GM23338 (cell line): ENCODE measurements around the gene SEC16A. TPM values are rescaled to one million over a fixed set of nuclear protein-coding genes. Genes with fewer than 3 reads are reported as not detected.

Experiments used
- ATAC-seq: fragments of 200-7000 bp; cut with Tn5 transposase; 3 replicates; pipeline ENCODE4 v1.9.1; 2020
- DNase-seq: peaks from one replicate; pipeline ENCODE4 v3.0.0-alpha.2; 2015; ENCODE audit warnings: low spot score
- H2AFZ ChIP-seq: fragments of 200-600 bp; sonication (generic); 2 replicates; pipeline ENCODE4 v1.8.0; 2016; ENCODE audit warnings: antibody characterized with exemption, mild to moderate bottlenecking, moderate library complexity
- H3F3A ChIP-seq: fragments of 200-600 bp; sonication (generic); replicated peaks from 2 replicates; pipeline ENCODE4 v1.8.0; 2017; ENCODE audit warnings: antibody characterized with exemption, mixed run types, low read depth
- H3K27ac ChIP-seq: fragments of 200-600 bp; sonication (generic); 2 replicates; pipeline ENCODE4 v1.6.1; 2016; ENCODE audit warnings: low read depth
- H3K27me3 ChIP-seq: fragments of 200-600 bp; sonication (generic); 2 replicates; pipeline ENCODE4 v1.8.0; 2016; ENCODE audit warnings: mild to moderate bottlenecking, mixed run types, moderate library complexity; ENCODE audit not compliant: insufficient read depth
- H3K36me3 ChIP-seq: fragments of 200-600 bp; sonication (generic); 2 replicates; pipeline ENCODE4 v1.8.0; 2016; ENCODE audit warnings: mild to moderate bottlenecking; ENCODE audit not compliant: insufficient read depth
- H3K4me1 ChIP-seq: fragments of 200-600 bp; sonication (generic); 2 replicates; pipeline ENCODE4 v1.8.0; 2016; ENCODE audit warnings: mild to moderate bottlenecking, moderate library complexity; ENCODE audit not compliant: insufficient read depth
- H3K4me2 ChIP-seq: fragments of 200-600 bp; sonication (generic); 2 replicates; pipeline ENCODE4 v1.7.1; 2017; ENCODE audit warnings: mixed run types
- H3K4me3 ChIP-seq: fragments of 200-600 bp; sonication (generic); 2 replicates; pipeline ENCODE4 v1.6.1; 2016; ENCODE audit warnings: mixed run types
- H3K79me2 ChIP-seq: fragments of 200-600 bp; sonication (generic); replicated peaks from 2 replicates; pipeline ENCODE4 v1.8.0; 2017; ENCODE audit warnings: mild to moderate bottlenecking; ENCODE audit not compliant: insufficient read depth
- H3K9me2 ChIP-seq: fragments of 200-600 bp; sonication (generic); 2 replicates; pipeline ENCODE4 v1.8.0; 2017; ENCODE audit not compliant: insufficient read depth
- H4K20me1 ChIP-seq: fragments of 200-600 bp; sonication (generic); replicated peaks from 2 replicates; pipeline ENCODE4 v1.8.0; 2017; ENCODE audit warnings: mild to moderate bottlenecking; ENCODE audit not compliant: insufficient read depth
- H3K27ac Mint-ChIP-seq: 2 replicates; pipeline ENCODE4 v1.8.0; 2020; ENCODE audit warnings: inconsistent platforms, mild to moderate bottlenecking, moderate library complexity, mixed read lengths
- H3K27me3 Mint-ChIP-seq: 3 replicates; pipeline ENCODE4 v1.8.0; 2022; ENCODE audit warnings: low read depth, mild to moderate bottlenecking, moderate library complexity, mixed read lengths, inconsistent platforms; ENCODE audit not compliant: insufficient read depth, poor library complexity
- H3K36me3 Mint-ChIP-seq: 3 replicates; pipeline ENCODE4 v1.8.0; 2021; ENCODE audit warnings: low read depth, mild to moderate bottlenecking, inconsistent platforms, moderate library complexity, mixed read lengths
- H3K4me1 Mint-ChIP-seq: 3 replicates; pipeline ENCODE4 v1.8.0; 2020; ENCODE audit warnings: mild to moderate bottlenecking, inconsistent platforms, mixed read lengths
- H3K4me3 Mint-ChIP-seq: 3 replicates; pipeline ENCODE4 v1.8.0; 2021; ENCODE audit warnings: moderate library complexity, mild to moderate bottlenecking, inconsistent platforms, mixed read lengths
- H3K9me3 Mint-ChIP-seq: 3 replicates; pipeline ENCODE4 v1.8.0; 2020; ENCODE audit warnings: moderate library complexity, mild to moderate bottlenecking, inconsistent platforms, mixed read lengths
- CREB1 ChIP-seq: fragments of 250-450 bp; sonication (Bioruptor Pico); IDR thresholded peaks from 2 replicates; pipeline ENCODE4 v1.5.0; 2020; ENCODE audit warnings: low read depth, mild to moderate bottlenecking, moderate library complexity
- EZH2 ChIP-seq: fragments of 200-600 bp; sonication (generic); IDR thresholded peaks from one replicate; pipeline ENCODE4 v1.8.0; 2017; ENCODE audit warnings: antibody characterized with exemption, mild to moderate bottlenecking, low read depth; ENCODE audit not compliant: unreplicated experiment
- EZH2phosphoT487 ChIP-seq: fragments of 200-600 bp; sonication (generic); IDR thresholded peaks from one replicate; pipeline ENCODE4 v1.8.1; 2018; ENCODE audit warnings: antibody characterized with exemption; ENCODE audit not compliant: unreplicated experiment
- NANOG ChIP-seq: IDR thresholded peaks from 2 replicates; pipeline ENCODE4 v1.6.1; 2016; ENCODE audit warnings: antibody characterized with exemption, borderline replicate concordance
- POLR2AphosphoS5 ChIP-seq: IDR thresholded peaks from 2 replicates; pipeline ENCODE4 v1.6.1; 2016; ENCODE audit warnings: antibody characterized with exemption, low read depth
- STAT1 ChIP-seq: IDR thresholded peaks from one replicate; pipeline ENCODE4 v1.6.1; 2016; ENCODE audit warnings: antibody characterized with exemption; ENCODE audit not compliant: unreplicated experiment
- ZNF331 ChIP-seq: fragments of 250-450 bp; sonication (Bioruptor Pico); IDR thresholded peaks from 2 replicates; pipeline ENCODE4 v1.5.0; 2020; ENCODE audit warnings: low read depth, mild to moderate bottlenecking, moderate library complexity
- polyA plus RNA-seq: library from polyadenylated mRNA; unstranded; fragments of >200 nt; fragmentation: Nextera tagmentation; extraction: Ambion mirVana; gene quantifications from 2 replicates; pipeline ENCODE4 v1.2.1, GENCODE V29; 2016
- total RNA-seq: library from RNA; depleted of rRNA; stranded (reverse); fragments of >200 nt; shearing (Covaris generic); gene quantifications from 2 replicates; pipeline ENCODE4 v1.2.3, GENCODE V29; 2014
- TF ChIP-seq, protein P1 (sequence below): fragments of 250-450 bp; sonication (Bioruptor Pico); IDR thresholded peaks from 2 replicates; pipeline ENCODE4 v1.5.0; 2020; ENCODE audit warnings: mild to moderate bottlenecking, moderate library complexity
- TF ChIP-seq, protein P2 (sequence below), 2 experiments: fragments of 200-600 bp in 1 of 2; sonication (generic) in 1 of 2; conservative IDR thresholded peaks; 2 replicates each; pipeline versions ENCODE4 v1.5.1 to v1.6.1; 2016 to 2017; ENCODE audit warnings: antibody characterized with exemption in 2 of 2, low read depth in 2 of 2, mild to moderate bottlenecking in 2 of 2, moderate library complexity in 1 of 2

SEC16A gene
- total and polyA plus RNA-seq, 2 experiments from 2014 or later, result 34.0 to 59.2 TPM

DNA sequence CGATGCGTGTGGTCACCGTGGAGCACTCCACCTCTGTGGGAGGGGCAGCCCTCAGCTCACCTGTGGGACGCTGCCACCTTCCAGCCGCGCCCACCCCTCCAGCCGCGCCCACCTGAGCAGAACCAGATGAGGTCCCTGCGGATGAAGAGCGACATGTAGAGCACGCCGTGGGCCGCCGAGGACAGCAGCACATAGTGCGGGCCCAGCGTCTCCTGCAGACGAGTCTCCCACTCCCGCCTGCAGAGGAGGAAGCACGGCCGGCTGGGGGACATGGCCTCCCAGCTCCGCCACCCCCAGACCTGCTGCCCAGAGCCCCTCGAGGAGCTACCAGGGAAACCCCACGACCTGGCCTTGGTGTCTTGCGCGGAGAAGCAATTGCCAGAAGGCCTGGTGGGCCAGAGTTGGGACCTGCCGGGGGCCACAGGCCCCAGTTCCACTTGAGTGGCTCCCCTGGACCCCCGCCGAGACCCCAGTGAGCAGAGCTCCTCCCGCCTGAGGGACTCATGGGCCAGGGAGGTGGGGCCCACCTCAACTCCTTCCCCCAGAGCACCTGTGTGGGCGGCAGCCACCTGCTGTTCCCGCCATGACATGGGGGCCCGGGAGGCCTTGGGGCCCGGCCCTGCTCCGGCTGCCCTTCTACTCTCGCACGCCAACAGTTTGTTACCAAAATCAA is 49.7 kb downstream of the SEC16A start:
- no peaks in the 10 kb centered on the region for H3K27me3 ChIP-seq
- H3K36me3 Mint-ChIP-seq, result peaks cover 3% of the 10 kb centered on the region
- no peaks in the 10 kb centered on the region for H3K4me1 ChIP-seq
- H3K36me3 ChIP-seq, result no peaks in the 10 kb centered on the region
- no peak overlapping the region for H3K4me2 ChIP-seq
- peaks cover 14% of the 10 kb centered on the region; the same call in 1 of the 2 replicates for H4K20me1 ChIP-seq
- H3K4me3 ChIP-seq, result no peak overlapping the region
- no peak overlapping the region for H2AFZ ChIP-seq
- TF ChIP-seq, protein P1, sequence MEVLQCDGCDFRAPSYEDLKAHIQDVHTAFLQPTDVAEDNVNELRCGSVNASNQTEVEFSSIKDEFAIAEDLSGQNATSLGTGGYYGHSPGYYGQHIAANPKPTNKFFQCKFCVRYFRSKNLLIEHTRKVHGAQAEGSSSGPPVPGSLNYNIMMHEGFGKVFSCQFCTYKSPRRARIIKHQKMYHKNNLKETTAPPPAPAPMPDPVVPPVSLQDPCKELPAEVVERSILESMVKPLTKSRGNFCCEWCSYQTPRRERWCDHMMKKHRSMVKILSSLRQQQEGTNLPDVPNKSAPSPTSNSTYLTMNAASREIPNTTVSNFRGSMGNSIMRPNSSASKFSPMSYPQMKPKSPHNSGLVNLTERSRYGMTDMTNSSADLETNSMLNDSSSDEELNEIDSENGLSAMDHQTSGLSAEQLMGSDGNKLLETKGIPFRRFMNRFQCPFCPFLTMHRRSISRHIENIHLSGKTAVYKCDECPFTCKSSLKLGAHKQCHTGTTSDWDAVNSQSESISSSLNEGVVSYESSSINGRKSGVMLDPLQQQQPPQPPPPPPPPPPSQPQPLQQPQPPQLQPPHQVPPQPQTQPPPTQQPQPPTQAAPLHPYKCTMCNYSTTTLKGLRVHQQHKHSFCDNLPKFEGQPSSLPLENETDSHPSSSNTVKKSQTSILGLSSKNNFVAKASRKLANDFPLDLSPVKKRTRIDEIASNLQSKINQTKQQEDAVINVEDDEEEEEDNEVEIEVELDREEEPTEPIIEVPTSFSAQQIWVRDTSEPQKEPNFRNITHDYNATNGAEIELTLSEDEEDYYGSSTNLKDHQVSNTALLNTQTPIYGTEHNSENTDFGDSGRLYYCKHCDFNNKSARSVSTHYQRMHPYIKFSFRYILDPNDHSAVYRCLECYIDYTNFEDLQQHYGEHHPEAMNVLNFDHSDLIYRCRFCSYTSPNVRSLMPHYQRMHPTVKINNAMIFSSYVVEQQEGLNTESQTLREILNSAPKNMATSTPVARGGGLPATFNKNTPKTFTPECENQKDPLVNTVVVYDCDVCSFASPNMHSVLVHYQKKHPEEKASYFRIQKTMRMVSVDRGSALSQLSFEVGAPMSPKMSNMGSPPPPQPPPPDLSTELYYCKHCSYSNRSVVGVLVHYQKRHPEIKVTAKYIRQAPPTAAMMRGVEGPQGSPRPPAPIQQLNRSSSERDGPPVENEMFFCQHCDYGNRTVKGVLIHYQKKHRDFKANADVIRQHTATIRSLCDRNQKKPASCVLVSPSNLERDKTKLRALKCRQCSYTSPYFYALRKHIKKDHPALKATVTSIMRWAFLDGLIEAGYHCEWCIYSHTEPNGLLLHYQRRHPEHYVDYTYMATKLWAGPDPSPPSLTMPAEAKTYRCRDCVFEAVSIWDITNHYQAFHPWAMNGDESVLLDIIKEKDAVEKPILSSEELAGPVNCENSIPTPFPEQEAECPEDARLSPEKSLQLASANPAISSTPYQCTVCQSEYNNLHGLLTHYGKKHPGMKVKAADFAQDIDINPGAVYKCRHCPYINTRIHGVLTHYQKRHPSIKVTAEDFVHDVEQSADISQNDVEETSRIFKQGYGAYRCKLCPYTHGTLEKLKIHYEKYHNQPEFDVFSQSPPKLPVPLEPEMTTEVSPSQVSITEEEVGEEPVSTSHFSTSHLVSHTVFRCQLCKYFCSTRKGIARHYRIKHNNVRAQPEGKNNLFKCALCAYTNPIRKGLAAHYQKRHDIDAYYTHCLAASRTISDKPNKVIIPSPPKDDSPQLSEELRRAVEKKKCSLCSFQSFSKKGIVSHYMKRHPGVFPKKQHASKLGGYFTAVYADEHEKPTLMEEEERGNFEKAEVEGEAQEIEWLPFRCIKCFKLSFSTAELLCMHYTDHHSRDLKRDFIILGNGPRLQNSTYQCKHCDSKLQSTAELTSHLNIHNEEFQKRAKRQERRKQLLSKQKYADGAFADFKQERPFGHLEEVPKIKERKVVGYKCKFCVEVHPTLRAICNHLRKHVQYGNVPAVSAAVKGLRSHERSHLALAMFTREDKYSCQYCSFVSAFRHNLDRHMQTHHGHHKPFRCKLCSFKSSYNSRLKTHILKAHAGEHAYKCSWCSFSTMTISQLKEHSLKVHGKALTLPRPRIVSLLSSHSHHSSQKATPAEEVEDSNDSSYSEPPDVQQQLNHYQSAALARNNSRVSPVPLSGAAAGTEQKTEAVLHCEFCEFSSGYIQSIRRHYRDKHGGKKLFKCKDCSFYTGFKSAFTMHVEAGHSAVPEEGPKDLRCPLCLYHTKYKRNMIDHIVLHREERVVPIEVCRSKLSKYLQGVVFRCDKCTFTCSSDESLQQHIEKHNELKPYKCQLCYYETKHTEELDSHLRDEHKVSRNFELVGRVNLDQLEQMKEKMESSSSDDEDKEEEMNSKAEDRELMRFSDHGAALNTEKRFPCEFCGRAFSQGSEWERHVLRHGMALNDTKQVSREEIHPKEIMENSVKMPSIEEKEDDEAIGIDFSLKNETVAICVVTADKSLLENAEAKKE (CRISPR knock-in tag), result no peak
- no peak for TF ChIP-seq ZNF331
- no peak for TF ChIP-seq EZH2
- TF ChIP-seq POLR2AphosphoS5, result no peak
- TF ChIP-seq NANOG, result no peak
- no peak for TF ChIP-seq STAT1
- TF ChIP-seq EZH2phosphoT487, result no peak
- no peak for TF ChIP-seq CREB1 (CRISPR knock-in tag)
- TF ChIP-seq, protein P2, sequence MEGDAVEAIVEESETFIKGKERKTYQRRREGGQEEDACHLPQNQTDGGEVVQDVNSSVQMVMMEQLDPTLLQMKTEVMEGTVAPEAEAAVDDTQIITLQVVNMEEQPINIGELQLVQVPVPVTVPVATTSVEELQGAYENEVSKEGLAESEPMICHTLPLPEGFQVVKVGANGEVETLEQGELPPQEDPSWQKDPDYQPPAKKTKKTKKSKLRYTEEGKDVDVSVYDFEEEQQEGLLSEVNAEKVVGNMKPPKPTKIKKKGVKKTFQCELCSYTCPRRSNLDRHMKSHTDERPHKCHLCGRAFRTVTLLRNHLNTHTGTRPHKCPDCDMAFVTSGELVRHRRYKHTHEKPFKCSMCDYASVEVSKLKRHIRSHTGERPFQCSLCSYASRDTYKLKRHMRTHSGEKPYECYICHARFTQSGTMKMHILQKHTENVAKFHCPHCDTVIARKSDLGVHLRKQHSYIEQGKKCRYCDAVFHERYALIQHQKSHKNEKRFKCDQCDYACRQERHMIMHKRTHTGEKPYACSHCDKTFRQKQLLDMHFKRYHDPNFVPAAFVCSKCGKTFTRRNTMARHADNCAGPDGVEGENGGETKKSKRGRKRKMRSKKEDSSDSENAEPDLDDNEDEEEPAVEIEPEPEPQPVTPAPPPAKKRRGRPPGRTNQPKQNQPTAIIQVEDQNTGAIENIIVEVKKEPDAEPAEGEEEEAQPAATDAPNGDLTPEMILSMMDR (conservative IDR thresholded peaks at IDR 0.05; ENCODE audit: low read depth in 2 of 2), result no peak
- H3F3A ChIP-seq, result no peaks in the 10 kb centered on the region
- H3K4me1 Mint-ChIP-seq, result peaks cover 16% of the 10 kb centered on the region
- H3K9me3 Mint-ChIP-seq, result no peaks in the 10 kb centered on the region
- H3K4me3 Mint-ChIP-seq, result no peak overlapping the region
- DNase-seq (peak; percentile 13), ATAC-seq (peak; percentile 16; the same call in 2 of the 3 replicates)
- H3K27me3 Mint-ChIP-seq, result peaks cover 8% of the 10 kb centered on the region
- H3K27ac Mint-ChIP-seq, result no peak overlapping the region
- no peak overlapping the region for H3K27ac ChIP-seq
- H3K79me2 ChIP-seq, result peaks cover 25% of the 10 kb centered on the region
- no peaks in the 10 kb centered on the region for H3K9me2 ChIP-seq
